Stimulated activated naive CD8-positive, alpha-beta T cell treated with anti-CD3 and anti-CD28 coated beads, Interleukin-15, Interleukin-2, amounts not matched to agents 100 ng/mL and 50 ng/mL, for 24 hours (primary cell): ENCODE data around the gene LRP8.

ENCODE experiments used
- H3K27ac Mint-ChIP-seq: one replicate; pipeline ENCODE4 v1.8.0; 2021; ENCODE audit warnings: mild to moderate bottlenecking, mixed read lengths
- H3K27me3 Mint-ChIP-seq: one replicate; pipeline ENCODE4 v1.8.0; 2021; ENCODE audit warnings: mixed read lengths
- H3K36me3 Mint-ChIP-seq: one replicate; pipeline ENCODE4 v1.8.0; 2021; ENCODE audit warnings: low read depth, mixed read lengths
- H3K4me1 Mint-ChIP-seq: one replicate; pipeline ENCODE4 v1.8.0; 2021; ENCODE audit warnings: low read depth, mixed read lengths
- H3K4me3 Mint-ChIP-seq: one replicate; pipeline ENCODE4 v1.8.0; 2021; ENCODE audit warnings: mild to moderate bottlenecking, mixed read lengths
- H3K9me3 Mint-ChIP-seq: one replicate; pipeline ENCODE4 v1.8.0; 2021; ENCODE audit warnings: mixed read lengths

The LRP8 gene

DNA sequence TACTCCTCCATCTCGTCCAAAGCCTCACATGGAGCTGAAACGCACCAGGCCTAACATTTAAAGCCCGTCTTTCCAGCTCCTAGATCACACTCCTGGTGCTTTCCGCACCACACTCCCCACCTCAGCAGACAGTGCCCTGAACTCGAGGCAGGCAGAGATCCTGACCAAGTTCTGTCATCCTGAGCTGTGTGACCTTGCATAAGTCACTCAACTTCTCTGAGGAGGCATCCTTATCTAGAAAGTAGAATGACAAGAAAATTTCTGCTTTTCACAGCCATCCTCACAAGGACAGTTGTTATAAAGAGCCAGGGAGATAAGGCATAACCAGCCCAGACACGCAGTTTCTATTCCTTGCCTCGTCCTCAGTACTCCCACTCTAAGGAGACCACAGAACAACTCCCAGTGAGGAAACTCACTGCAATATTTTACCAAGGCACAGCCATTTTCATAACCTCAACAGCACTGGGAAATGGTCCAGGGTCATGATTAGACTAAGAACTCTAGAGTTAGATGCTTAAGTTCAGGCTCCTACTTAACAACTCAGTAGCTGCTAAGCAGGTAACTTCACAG is 3.1 kb downstream of the LRP8 start:
- no peaks in the 10 kb centered on the region for H3K9me3 Mint-ChIP-seq
- peaks cover 52% of the 10 kb centered on the region for H3K36me3 Mint-ChIP-seq
- H3K4me3 Mint-ChIP-seq: peak overlapping the region; percentile 96
- H3K27ac Mint-ChIP-seq: peak overlapping the region; percentile 99
- peaks cover 30% of the 10 kb centered on the region for H3K4me1 Mint-ChIP-seq
- H3K27me3 Mint-ChIP-seq: no peaks in the 10 kb centered on the region

GRCh38 chr1:53324321-53324720 is 3.5 kb downstream of the LRP8 start:
- Mint-ChIP-seq H3K4me3 (peak overlapping the region; percentile 96), H3K27ac (peak overlapping the region; percentile 58), H3K4me1 (peaks cover 30% of the 10 kb centered on the region), H3K36me3 (peaks cover 52% of the 10 kb centered on the region), H3K9me3 (no peaks in the 10 kb centered on the region), H3K27me3 (no peaks in the 10 kb centered on the region)

- Mint-ChIP-seq H3K36me3 (peaks cover 56% of the 10 kb centered on the region), H3K4me1 (peaks cover 30% of the 10 kb centered on the region), H3K27me3 (no peaks in the 10 kb centered on the region), H3K4me3 (no peak overlapping the region), H3K9me3 (no peaks in the 10 kb centered on the region), H3K27ac (no peak overlapping the region)
Observed at GRCh38 chr1:53323316-53323715, 4.6 kb downstream of the LRP8 start.

DNA sequence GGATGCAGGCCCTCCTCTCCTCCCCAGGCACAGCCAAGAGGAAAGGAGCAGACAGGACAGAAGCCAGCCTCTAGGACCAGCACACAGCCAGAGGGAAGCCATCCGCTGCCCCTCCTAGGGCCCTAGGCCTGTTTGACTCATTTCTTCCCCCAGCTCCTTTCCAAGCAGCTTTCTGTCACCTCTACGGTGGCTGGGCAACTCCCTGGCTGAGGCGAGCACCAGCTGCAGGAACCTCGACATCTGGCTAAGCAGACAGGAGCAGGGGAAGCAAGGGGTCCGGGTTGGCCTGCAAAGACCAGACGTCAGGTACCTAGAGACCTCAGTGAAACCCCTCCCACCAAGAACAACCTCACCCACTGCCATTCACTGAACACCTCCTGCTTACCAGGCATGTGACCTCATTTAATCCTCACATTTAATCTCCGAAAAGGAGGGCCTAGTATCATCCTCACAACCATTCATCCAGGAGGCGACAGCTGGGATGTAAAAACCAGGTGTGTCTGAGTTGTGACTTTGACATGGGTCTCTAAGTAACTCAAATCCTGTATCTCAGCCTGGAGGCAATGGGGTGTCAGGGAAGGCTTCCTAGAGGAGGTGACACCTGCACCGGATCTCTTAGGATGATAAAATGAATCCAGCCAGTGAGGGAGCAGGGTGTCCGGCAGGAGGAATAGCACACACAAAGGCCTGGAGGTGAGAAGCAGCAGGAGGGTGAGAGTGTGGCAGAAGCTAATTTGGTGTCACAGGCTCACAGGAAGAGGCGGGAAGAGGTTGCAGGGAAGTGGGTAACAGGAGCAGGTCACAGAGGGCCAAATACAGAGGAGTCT is 5.9 kb downstream of the LRP8 start:
- H3K27ac Mint-ChIP-seq: peak overlapping the region; percentile 81

GRCh38 chr1:53321366-53321765 is 6.5 kb downstream of the LRP8 start:
- H3K9me3 Mint-ChIP-seq: no peaks in the 10 kb centered on the region
- peaks cover 69% of the 10 kb centered on the region for H3K36me3 Mint-ChIP-seq
- no peak overlapping the region for H3K27ac Mint-ChIP-seq
- H3K4me1 Mint-ChIP-seq: peaks cover 30% of the 10 kb centered on the region
- H3K27me3 Mint-ChIP-seq: no peaks in the 10 kb centered on the region
- H3K4me3 Mint-ChIP-seq: no peak overlapping the region

More for the DNA sequence above, 5.9 kb downstream of the LRP8 start:
- no peaks in the 10 kb centered on the region for H3K27me3 Mint-ChIP-seq
- peaks cover 65% of the 10 kb centered on the region for H3K36me3 Mint-ChIP-seq
- no peak overlapping the region for H3K4me3 Mint-ChIP-seq
- H3K4me1 Mint-ChIP-seq: peaks cover 30% of the 10 kb centered on the region
- no peaks in the 10 kb centered on the region for H3K9me3 Mint-ChIP-seq

DNA sequence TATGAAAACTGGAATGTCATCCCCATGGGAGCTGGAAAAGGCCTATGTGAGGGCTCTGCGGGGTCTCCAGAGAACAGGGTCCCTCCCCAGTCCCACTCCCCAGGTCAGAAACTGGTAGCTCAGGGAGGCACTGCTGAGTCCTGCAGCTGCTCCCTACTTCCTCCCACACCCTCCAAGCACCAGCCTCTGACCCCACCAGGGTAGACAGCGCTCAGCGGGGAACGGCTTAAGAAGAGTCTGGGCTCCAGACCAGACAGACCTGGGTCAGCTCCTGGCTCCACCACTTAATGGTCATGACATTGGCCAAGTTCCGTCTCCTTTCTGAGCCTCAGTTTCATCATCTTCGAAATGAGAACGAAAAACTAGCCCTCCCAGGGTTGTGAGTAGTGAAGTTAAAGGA is 7.2 kb downstream of the LRP8 start:
- Mint-ChIP-seq H3K27ac (no peak overlapping the region), H3K27me3 (no peaks in the 10 kb centered on the region), H3K4me3 (no peak overlapping the region), H3K9me3 (no peaks in the 10 kb centered on the region), H3K4me1 (peaks cover 24% of the 10 kb centered on the region), H3K36me3 (peaks cover 62% of the 10 kb centered on the region)

DNA sequence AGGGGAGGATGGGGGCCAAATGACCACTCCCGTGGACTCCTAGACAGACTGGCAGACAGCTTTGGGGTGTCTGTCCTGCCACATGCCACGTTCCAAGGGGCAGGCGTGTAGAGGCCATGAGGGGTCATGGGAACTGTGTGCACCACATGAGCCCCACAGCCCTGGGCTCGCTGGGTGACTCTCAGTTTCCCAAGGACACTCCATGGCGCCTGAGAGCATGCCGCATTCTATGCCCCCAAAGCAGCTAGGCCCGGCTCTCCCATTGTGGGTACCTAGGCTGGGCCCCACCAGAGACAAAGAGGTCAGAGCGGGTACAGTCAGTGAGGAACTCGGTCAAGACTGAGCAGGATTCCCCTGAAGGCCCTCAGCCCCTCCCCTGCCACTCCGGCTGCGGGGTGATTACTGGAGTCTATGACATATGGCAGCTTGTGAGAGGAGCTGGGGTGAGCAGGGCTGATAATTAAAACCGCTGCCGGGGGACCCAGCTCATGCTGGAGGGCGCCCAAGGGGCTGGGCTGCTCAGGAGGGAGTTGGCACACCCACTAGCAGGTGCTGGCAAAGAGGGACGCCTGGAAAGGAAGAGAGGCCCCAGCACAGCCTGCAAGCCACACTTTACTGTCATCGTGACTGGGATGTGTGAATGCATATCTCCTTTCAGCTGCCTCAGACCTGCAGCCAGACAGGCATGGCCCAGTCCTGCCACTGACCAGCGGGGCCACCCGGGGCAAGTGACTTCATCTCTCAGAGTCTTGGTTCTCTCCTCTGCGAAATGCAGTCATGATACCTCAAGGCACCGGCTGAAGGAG is 8.4 kb downstream of the LRP8 start:
- Mint-ChIP-seq H3K9me3 (no peaks in the 10 kb centered on the region), H3K36me3 (peaks cover 51% of the 10 kb centered on the region), H3K4me3 (no peak overlapping the region), H3K27me3 (no peaks in the 10 kb centered on the region), H3K27ac (no peak overlapping the region), H3K4me1 (peaks cover 13% of the 10 kb centered on the region)

DNA sequence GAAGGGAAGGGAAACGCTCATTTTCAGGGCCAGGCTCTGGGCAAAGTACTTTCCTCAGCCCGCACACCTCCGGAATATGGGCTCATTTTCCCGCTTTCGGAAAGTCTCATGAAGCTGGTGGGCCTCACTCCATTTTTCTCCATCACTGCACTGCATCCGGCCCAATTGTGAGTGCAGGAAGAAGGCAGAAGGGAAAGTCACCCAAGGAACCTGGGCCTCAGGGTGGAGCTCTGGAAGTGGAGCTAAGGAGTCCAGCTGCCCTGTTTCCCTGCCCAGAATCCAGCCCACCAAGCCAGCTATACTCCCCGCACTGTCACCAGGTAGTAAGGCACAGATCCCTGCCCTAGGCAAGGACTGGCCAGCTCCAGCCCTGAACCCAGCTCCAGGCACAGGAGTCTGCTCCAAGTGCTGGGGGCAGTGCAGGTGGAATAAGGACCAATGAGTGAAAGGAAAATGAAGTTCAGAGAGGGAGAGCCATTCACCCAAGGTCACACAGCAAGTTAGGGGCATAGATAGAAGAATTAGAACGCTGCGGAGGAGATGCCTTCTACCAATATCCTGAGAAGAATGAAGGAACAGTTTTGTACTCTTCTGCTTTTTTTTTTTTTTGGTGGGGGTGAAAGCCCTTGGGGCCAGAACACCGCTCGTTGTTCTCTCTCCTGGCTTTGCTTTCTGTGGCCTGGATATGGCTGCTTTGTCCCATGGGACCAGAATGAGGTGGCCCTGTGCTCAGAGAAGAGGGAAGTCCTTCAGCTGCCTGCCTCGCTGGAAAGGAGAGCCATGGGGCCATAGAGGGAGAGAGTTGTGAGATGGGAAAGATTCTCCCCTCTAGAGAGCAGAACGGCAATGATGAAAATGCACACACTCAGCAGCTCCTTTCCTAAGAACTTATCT is 10.0 kb downstream of the LRP8 start:
- Mint-ChIP-seq H3K27ac (no peak overlapping the region), H3K4me1 (peaks cover 8% of the 10 kb centered on the region), H3K4me3 (no peak overlapping the region), H3K27me3 (no peaks in the 10 kb centered on the region), H3K36me3 (peaks cover 52% of the 10 kb centered on the region), H3K9me3 (no peaks in the 10 kb centered on the region)

DNA sequence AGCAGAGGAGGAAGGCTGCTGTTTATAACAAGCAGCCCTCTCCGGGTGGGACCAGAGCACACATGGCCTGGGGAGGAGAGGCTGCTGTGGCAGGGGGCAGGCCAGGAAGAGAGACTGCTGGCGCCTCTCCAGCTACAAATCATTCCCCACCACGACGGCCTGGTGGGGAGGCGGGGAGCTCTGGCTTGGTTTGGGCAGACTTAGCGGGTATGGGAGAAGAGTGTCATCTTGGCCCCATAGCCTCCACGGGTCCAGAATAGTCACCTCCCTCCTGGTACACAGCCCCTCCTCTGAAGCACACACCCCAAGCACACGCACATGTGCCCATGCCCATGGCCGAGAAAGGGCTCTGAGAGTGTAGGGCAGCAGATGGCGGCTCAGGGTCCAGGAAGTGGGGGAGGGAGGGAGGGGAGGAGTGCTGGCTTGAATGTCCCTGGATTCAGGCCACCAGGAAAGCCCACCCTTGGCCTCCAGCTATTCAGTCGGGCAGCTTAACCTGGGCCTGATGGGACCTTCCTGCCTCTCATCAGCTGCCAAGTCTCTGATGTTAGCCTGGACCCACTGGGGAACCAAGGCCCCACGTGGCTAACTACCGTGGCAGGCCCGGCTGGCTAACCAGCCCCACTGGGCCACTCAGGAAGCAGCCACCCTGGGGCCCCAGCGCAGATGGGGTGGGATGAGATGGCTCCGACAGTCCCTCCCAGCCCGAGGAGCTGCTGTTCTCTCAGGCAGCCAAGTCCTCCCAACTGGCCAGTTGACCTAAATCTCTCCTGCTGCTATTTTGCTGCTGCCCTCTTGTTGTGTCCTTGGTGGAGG is 10.9 kb downstream of the LRP8 start:
- Mint-ChIP-seq H3K4me3 (no peak overlapping the region), H3K27me3 (no peaks in the 10 kb centered on the region), H3K9me3 (no peaks in the 10 kb centered on the region), H3K36me3 (peaks cover 48% of the 10 kb centered on the region), H3K27ac (no peak overlapping the region), H3K4me1 (peaks cover 5% of the 10 kb centered on the region)

GRCh38 chr1:53316424-53316765 is 11.5 kb downstream of the LRP8 start:
- Mint-ChIP-seq H3K9me3 (no peaks in the 10 kb centered on the region), H3K4me3 (no peak overlapping the region), H3K27me3 (no peaks in the 10 kb centered on the region), H3K36me3 (peaks cover 51% of the 10 kb centered on the region), H3K4me1 (peaks cover 10% of the 10 kb centered on the region), H3K27ac (no peak overlapping the region)

DNA sequence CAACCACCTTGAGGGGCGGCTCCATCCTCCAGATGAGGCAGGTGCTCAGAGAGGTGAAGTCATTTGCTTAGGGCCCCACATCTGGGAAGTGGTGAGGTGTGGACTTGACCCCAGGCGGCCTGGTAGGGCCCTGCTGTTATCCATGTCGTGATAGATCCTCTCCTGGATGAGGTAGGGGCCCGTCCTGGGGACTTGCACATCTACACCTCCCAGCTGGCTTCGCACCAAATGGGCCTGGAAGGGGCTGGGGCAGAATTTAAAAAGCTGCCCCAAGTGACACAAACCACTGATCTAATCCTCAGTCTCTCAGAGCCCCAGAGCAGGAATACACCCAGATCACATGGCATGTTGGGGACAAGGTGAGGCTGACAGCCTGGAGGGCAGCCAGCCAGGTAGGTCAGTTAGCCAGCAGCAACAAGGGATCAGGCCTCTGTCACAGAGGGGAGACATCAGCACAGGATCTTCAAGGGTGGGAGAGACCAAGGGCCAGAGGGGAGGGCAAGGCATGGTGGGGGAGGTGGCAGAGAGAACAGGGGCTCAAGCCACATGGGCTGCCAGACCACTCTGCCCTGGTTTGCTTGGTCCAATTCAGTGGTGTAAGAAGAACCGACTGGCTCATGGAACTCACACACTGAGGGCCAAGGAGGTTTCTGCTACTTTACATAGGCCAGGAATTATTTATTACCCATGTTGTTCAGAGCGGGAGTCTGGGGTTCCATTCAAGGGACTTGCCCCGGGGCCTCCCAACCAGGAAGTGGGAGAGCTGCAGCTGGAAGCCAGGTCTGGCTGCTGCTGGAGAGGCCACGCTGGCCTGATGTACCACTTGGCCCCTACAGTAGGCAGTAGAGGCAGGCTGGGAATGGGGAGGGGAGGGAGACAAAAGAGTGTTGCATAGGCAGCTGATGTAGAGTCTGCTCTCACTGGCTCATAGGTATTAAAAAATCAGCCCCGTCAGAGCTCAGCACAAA is 12.1 kb downstream of the LRP8 start:
- H3K4me1 Mint-ChIP-seq: peaks cover 10% of the 10 kb centered on the region
- H3K36me3 Mint-ChIP-seq: peaks cover 44% of the 10 kb centered on the region
- no peak overlapping the region for H3K4me3 Mint-ChIP-seq
- H3K27me3 Mint-ChIP-seq: no peaks in the 10 kb centered on the region
- no peaks in the 10 kb centered on the region for H3K9me3 Mint-ChIP-seq
- no peak overlapping the region for H3K27ac Mint-ChIP-seq

DNA sequence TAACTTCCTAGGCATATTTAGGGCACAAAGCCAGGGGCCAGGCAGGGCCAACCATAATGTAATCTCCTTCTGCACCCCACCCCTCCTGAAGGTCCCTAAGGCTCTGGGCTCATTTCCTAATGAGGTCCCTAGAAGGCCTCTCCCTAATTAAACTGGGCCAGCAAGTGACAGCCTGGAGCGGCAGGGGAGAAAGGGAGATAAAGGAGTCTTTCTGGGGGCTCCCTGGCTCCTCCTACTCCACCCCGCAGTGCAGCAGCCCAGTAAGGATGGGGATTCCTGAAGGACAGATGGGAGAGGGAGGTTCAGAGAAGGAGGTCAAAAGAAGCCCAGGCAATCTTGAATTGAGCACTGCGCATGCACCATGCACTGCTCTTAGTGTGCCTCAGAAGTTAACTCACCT is 12.8 kb downstream of the LRP8 start:
- Mint-ChIP-seq H3K9me3 (no peaks in the 10 kb centered on the region), H3K36me3 (peaks cover 43% of the 10 kb centered on the region), H3K27me3 (no peaks in the 10 kb centered on the region), H3K4me1 (peaks cover 10% of the 10 kb centered on the region), H3K4me3 (no peak overlapping the region), H3K27ac (no peak overlapping the region)

DNA sequence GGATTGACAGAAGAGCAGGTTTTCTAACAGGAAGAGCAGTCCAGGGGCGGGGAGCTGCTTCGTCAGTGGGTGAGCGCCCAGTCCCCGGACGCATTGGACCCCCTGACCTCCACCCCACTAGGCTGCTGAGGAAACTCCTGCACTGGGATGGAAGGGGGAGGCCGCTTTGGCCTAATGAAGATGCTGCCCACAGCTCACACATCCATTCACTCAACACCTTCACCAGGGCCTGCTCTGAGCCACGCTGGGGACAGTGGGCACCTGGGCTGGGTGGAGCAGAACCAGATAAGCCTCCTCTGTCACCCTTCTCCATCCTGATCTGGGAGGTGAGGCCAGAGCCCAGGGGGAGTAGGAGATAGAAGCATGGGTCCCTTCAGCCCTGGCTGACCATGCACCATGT is 13.3 kb downstream of the LRP8 start:
- no peaks in the 10 kb centered on the region for H3K9me3 Mint-ChIP-seq
- no peak overlapping the region for H3K4me3 Mint-ChIP-seq
- H3K36me3 Mint-ChIP-seq: peaks cover 41% of the 10 kb centered on the region
- H3K4me1 Mint-ChIP-seq: peaks cover 10% of the 10 kb centered on the region
- no peak overlapping the region for H3K27ac Mint-ChIP-seq
- H3K27me3 Mint-ChIP-seq: no peaks in the 10 kb centered on the region
